ENCODE results near the gene OR2T4.

Gene OR2T4

DNA sequence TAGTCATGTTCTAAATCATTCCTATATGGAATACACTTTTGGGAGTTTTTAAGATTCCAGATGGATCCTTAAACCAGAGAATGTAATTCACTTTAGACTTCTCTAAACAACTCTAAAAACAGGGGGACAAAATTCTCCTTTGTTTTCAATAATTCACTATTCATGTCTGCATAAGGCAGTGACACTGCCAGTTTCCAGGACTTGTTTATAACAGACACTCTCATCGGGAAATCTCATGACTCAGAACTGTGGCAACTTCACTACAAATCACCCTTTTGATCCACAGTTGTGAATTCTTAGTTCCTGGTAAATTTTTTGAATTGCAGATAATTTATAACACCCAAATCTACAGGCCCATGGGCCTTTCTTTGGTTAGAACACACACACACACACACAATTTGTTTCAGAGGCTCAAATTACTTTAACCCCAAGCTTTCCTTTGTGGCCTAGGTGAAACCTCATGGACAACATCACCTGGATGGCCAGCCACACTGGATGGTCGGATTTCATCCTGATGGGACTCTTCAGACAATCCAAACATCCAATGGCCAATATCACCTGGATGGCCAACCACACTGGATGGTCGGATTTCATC is at the start of gene OR2T4:
Gene OR2T4 (plus strand): TSS at position 545 of the 595 bp plus-strand sequence. CDS start 0 bp downstream, at position 545.
- no peak for DNase-seq

GRCh38 chr1:248316796-248317195 is 44.7 kb upstream of the OR2T4 start:
- no peak for DNase-seq

GRCh38 chr1:248324468-248324867 is 37.0 kb upstream of the OR2T4 start, which contains the start of gene OR2M7:
Gene OR2M7 (minus strand): TSS chr1:248324568. CDS start chr1:248324568, 0 bp downstream.
- DNase-seq: no peak

DNA sequence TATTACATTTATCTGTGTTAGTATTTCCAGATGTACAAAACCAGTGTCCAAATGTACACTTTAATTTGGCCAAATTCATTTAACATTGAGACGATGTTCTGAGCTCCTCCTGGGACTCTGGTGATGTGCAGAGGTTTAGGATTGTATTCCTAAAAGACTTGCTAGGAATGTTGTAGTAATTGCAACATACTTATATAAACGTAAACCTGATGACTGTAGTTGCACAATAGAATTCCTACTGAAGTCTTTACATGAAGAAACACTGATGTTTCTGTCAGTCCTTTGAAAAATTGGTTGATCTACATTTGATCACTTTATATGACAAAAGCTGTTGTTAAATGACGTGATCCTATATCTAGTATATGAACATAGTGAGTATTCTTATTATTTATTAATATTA is 18.0 kb upstream of the OR2T4 start:
- DNase-seq: no peak

GRCh38 chr1:248348475-248348874 is 13.0 kb upstream of the OR2T4 start, which contains the start of gene OR14C36:
Gene OR14C36 (plus strand): TSS chr1:248348775. CDS start chr1:248348775, 0 bp downstream.
- no peak for DNase-seq

DNA sequence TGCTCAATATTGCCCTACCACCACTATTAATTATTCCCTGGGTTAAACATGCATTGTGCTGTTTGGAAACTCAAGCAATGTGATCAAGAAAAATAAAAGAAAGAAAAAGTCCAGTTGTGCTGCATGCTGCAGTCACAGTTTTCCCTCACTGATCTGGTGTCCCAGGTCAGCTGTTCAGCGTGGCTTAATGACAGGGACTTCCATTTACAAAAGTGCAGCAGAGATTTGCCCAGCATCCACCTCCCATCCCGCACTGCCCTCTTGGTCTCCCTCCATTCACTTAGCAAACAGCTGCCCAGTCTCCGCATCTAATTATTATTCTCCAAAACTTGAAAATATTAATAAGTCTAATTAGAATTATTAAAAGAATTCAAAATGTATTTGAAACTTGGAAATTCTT is 2.0 kb upstream of the OR2T4 start:
- DNase-seq: no peak

GRCh38 chr1:248366609-248367008 is 5.1 kb downstream of the OR2T4 start:
- DNase-seq: no peak

GRCh38 chr1:248372394-248372793 is 10.9 kb downstream of the OR2T4 start:
- DNase-seq: no peak

DNA sequence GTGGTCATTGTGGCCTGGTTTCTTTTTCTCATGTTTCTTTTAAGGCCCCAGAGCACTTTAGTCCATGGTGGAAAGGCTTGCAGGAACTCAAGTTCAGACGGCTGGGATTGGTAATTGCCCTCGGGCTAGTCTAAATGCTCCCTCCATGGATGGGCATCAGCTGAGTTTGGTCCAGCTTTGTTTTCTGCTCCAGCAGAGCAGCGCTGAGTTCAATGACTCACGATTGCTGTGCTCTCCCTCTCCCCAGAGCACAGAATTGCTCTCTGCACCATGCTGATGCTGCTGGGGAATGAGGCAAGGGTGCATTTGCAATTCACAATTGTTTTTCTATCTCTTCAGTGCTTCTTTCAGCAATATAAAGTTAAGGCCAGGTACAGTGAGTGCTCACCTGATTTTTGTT is 12.3 kb downstream of the OR2T4 start:
- no peak for DNase-seq

DNA sequence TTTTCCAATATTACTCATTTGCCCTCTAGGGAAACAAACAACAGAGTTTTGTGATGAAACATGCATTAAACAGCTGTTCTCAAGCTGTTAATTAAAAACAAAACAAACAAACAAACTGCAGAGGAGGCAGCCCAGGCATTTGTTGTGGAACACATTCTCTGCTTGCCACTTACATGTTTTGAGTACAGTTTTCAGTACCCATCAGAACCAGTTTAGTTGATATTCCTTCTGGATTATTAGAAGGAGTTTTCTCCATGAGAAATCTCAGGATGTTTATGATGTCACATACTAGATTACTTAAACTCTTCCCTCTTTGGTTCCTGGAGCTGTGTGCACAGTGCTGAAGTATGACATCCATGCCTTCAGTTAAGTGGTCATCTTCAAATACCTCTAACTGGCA is 14.0 kb downstream of the OR2T4 start, which contains the start of gene OR2T6:
Gene OR2T6 (plus strand): TSS at position 301 of the 400 bp plus-strand sequence. CDS start 11,863 bp downstream, outside the sequence.
- DNase-seq: no peak

GRCh38 chr1:248376916-248377315 is 15.5 kb downstream of the OR2T4 start:
- no peak for DNase-seq

GRCh38 chr1:248380854-248381253 is 19.4 kb downstream of the OR2T4 start:
- DNase-seq: no peak

DNA sequence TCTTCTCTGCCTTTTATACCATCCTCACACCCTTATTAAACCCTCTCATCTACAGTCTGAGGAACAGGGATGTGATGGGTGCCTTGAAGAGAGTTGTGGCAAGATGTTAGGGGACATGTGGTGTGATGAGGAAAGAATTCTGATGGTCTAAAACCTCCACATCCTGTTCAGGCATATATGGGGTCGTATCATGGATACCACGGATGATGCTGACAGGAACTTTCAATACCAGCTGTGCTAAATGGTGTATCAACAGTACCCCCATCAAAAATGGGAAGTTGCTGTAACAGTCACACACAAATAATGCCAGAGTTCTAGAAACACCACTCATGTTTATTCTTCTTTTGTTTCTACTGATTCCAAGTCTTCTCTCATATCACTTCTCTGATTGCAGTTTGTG is 27.0 kb downstream of the OR2T4 start:
- no peak for DNase-seq

DNA sequence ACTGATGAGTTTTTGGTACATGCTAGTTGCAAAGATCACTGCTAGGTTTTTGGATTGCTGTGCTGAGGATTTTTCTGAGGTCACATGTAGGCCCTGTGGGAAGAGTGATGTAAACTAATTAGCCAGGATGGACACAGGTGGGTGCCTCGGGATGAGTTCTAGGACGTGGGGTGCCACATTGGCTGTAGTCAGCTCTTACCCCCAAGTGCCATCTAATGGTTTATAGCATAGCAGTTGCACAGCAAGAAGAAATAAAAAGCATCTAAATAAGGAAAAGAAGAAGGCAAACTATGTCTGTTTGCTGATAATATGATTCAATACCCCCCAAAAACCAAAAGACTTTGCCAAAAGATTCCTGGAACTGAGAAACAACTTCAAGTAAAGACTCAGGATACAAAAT is 31.6 kb downstream of the OR2T4 start:
- DNase-seq: no peak

DNA sequence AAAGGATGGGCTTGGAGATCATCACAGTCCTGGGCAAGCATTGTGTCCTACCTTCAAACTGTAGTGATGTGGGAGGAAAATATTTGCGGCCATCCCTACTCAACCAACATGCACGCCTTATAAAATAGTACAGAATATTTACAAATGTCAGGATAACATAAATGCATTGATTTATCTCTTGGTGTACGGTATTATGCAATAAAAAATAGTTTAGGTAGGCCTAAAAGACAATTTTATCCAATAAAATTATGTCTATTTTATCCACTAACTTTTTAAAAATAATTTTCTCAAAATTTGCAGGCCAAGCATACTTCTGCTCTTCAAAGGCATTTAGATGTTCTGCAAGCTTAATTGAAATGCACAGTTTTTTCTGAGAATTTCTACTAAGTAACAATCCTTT is 41.3 kb downstream of the OR2T4 start, which contains the start of gene OR2T1:
Gene OR2T1 (plus strand): TSS at position 301 of the 400 bp plus-strand sequence. CDS start 3,100 bp downstream, outside the sequence.
- no peak for DNase-seq

GRCh38 chr1:248404024-248404423 is 42.6 kb downstream of the OR2T4 start:
- no peak for DNase-seq

DNA sequence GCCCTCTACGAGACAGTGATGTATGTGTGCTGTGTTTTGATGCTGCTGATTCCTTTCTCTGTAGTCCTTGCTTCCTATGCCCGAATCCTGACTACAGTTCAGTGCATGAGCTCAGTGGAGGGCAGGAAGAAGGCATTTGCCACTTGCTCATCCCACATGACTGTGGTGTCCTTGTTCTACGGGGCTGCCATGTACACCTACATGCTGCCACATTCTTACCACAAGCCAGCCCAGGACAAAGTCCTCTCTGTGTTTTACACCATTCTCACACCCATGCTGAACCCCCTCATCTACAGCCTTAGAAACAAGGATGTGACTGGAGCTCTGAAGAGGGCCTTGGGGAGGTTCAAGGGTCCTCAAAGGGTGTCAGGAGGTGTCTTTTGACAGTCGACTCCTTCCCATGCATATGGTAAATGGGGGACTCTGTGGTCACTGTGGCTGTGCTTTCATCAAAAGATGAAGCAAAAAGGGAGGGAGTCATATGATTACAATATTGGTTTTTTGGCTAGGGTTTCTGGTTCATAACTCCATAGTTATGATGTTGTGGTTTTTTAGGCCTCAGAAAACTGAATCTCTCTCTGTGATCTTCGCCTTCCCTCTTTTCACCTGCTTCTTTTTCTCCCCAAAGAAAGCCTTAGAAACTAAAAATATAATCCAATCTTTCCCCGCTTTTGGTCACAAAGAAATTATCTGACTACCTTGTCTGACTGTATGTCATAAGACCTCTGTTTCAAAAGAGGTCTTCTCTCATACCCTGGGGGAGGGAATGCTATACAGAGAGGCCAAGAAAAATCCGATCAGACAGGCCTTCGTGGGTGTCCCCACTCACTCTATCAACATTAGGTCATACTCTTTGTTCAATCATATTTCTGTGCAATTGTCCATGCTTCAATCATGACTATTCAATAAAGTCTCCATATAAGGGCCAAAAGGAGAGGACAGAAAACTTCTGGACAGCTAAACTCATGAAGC is 45.5 kb downstream of the OR2T4 start:
- no peak for DNase-seq
